ENCODE data around the gene CLCNKB. TPM values are rescaled to one million over a fixed set of nuclear protein-coding genes. Genes with fewer than 3 reads are reported as not detected.

Gene CLCNKB
- total and polyA plus RNA-seq, 2 of the 13 experiments (the other 11 are each of a cell fraction or from before 2014, with no cell fraction given), result 0.04 TPM; not detected in 1

DNA sequence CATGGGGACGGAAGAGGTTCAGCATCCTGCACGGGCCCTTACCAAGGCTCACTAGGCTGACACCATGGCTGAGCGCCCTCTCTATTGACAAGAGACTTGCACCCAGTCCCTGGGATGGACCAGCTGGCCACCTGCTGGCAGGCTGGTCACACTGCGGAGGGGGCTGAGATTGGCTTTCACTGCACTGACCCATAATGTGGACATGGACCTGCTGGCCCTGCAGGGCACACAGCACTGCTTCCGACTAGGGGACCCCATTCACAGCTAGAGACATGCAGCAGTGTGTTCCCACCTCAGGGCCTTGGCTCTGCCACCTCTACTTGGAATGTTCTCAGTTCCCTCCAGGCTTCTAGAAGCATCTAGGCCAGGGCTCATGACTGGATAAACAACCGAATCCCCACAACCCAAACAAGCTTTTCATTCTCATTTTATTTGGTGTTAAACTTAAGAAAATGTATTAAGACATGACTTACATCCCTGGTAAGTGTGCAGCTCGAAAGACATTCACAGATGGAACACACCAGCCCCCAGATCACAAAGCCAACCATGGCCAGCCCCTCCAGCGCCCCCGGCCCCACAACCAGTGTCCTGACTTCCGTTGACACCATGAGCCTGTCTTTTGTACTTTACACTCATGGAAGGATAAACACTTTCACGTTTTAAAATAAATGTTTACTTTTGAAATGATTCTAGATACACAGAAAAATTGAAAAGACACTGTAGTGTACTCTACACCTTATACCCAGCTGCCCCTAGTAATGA is 48.8 kb upstream of the CLCNKB start (continued):
- TF ChIP-seq ZNF318 (CRISPR knock-in tag; IDR thresholded peaks at IDR 0.05) (no peak), SETDB1 (CRISPR knock-in tag; IDR thresholded peaks at IDR 0.05; ENCODE audit: borderline replicate concordance) (no peak), TMF1 (CRISPR knock-in tag; IDR thresholded peaks at IDR 0.05; ENCODE audit: low read depth) (no peak), PHF8 (CRISPR knock-in tag; IDR thresholded peaks at IDR 0.05) (no peak), SAFB2 (CRISPR knock-in tag; IDR thresholded peaks at IDR 0.05; ENCODE audit: borderline replicate concordance, low read depth) (0 out of 2 replicates have a peak, but pooled peaks have one; percentile 52), ZEB1 (IDR thresholded peaks at IDR 0.05; ENCODE audit: insufficient replicate concordance, low read depth) (no peak), ZFAT (CRISPR knock-in tag; conservative IDR thresholded peaks at IDR 0.05) (no peak), ZNF335 (CRISPR knock-in tag; IDR thresholded peaks at IDR 0.05) (no peak), MAFF (IDR thresholded peaks at IDR 0.05; ENCODE audit: low read depth, low read length) (no peak), GZF1 (CRISPR knock-in tag; IDR thresholded peaks at IDR 0.05) (no peak), MTF1 (CRISPR knock-in tag; IDR thresholded peaks at IDR 0.05) (no peak), HOXA3 (CRISPR knock-in tag; IDR thresholded peaks at IDR 0.05) (peak; percentile 35; the same call in 1 of the 2 replicates), ZNF776 (CRISPR knock-in tag; IDR thresholded peaks at IDR 0.05) (no peak), ZNF549 (CRISPR knock-in tag; IDR thresholded peaks at IDR 0.05) (no peak), KAT8 (CRISPR knock-in tag; IDR thresholded peaks at IDR 0.05) (no peak; the same call in 1 of the 2 replicates)
- TF ChIP-seq, protein P1, sequence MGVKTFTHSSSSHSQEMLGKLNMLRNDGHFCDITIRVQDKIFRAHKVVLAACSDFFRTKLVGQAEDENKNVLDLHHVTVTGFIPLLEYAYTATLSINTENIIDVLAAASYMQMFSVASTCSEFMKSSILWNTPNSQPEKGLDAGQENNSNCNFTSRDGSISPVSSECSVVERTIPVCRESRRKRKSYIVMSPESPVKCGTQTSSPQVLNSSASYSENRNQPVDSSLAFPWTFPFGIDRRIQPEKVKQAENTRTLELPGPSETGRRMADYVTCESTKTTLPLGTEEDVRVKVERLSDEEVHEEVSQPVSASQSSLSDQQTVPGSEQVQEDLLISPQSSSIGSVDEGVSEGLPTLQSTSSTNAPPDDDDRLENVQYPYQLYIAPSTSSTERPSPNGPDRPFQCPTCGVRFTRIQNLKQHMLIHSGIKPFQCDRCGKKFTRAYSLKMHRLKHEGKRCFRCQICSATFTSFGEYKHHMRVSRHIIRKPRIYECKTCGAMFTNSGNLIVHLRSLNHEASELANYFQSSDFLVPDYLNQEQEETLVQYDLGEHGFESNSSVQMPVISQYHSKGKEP (CRISPR knock-in tag; IDR thresholded peaks at IDR 0.05), result no peak
- TF ChIP-seq, protein P2, sequence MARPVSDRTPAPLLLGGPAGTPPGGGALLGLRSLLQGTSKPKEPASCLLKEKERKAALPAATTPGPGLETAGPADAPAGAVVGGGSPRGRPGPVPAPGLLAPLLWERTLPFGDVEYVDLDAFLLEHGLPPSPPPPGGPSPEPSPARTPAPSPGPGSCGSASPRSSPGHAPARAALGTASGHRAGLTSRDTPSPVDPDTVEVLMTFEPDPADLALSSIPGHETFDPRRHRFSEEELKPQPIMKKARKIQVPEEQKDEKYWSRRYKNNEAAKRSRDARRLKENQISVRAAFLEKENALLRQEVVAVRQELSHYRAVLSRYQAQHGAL (CRISPR knock-in tag; IDR thresholded peaks at IDR 0.05; ENCODE audit: not compliant biosample characterization), result peak; percentile 70
- TF ChIP-seq, protein P3, sequence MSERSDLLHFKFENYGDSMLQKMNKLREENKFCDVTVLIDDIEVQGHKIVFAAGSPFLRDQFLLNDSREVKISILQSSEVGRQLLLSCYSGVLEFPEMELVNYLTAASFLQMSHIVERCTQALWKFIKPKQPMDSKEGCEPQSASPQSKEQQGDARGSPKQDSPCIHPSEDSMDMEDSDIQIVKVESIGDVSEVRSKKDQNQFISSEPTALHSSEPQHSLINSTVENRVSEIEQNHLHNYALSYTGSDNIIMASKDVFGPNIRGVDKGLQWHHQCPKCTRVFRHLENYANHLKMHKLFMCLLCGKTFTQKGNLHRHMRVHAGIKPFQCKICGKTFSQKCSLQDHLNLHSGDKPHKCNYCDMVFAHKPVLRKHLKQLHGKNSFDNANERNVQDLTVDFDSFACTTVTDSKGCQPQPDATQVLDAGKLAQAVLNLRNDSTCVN (CRISPR knock-in tag; IDR thresholded peaks at IDR 0.05; ENCODE audit: borderline replicate concordance), result 0 out of 2 replicates have a peak, but pooled peaks have one; percentile 23

Data from HepG2 (cell line).